ENCODE data around the gene TMEM168.

Gene TMEM168

DNA sequence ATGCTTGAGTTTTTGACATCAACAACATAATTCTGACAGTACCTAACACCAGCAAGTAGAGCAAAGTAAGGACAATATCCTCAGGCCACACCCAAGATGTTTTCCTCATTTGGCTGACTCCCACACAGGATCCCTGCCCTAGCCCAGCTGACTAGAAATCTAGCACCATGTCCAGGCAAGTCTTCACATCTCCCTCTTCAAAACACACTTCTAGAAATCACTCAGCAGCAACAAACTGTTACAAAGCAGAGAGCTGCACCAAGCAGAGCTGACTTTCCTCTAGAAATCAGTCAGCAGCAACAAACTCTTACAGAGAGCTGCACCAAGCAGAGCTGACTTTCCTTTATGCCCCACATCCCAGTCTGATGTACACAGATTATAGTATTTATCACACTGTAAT lies 7.7 kb downstream of the TMEM168 start:
- no peaks in the 10 kb centered on the region for H3K27me3 ChIP-seq (ENCODE audit: insufficient read depth, low read length)
- TF ChIP-seq EZH2 (IDR thresholded peaks at IDR 0.05; ENCODE audit: borderline replicate concordance, low read length): no peak
- TF ChIP-seq, protein P1, sequence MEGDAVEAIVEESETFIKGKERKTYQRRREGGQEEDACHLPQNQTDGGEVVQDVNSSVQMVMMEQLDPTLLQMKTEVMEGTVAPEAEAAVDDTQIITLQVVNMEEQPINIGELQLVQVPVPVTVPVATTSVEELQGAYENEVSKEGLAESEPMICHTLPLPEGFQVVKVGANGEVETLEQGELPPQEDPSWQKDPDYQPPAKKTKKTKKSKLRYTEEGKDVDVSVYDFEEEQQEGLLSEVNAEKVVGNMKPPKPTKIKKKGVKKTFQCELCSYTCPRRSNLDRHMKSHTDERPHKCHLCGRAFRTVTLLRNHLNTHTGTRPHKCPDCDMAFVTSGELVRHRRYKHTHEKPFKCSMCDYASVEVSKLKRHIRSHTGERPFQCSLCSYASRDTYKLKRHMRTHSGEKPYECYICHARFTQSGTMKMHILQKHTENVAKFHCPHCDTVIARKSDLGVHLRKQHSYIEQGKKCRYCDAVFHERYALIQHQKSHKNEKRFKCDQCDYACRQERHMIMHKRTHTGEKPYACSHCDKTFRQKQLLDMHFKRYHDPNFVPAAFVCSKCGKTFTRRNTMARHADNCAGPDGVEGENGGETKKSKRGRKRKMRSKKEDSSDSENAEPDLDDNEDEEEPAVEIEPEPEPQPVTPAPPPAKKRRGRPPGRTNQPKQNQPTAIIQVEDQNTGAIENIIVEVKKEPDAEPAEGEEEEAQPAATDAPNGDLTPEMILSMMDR (IDR thresholded peaks at IDR 0.05; ENCODE audit: low read length): no peak
- no peak overlapping the region for H3K27ac ChIP-seq (ENCODE audit: low read depth, low read length, poor library complexity, severe bottlenecking)
- no peak overlapping the region for H3K9ac ChIP-seq (ENCODE audit: low read length)
- peaks cover 2% of the 10 kb centered on the region; the same call in 1 of the 2 replicates for H3K9me3 ChIP-seq (ENCODE audit: low read length)
- no peak overlapping the region for H2AFZ ChIP-seq (ENCODE audit: low read length)
- no peaks in the 10 kb centered on the region for H3K4me1 ChIP-seq (ENCODE audit: insufficient read depth, low read length, severe bottlenecking)
- no peak overlapping the region for H3K4me2 ChIP-seq (ENCODE audit: low read length)
- peaks cover 67% of the 10 kb centered on the region for H3K36me3 ChIP-seq (ENCODE audit: insufficient read depth, low read length)
- H3F3A ChIP-seq (ENCODE audit: insufficient read depth, low read length): no peaks in the 10 kb centered on the region
- no peak overlapping the region for H3K4me3 ChIP-seq (ENCODE audit: low read depth, low read length, poor library complexity, severe bottlenecking)
- H4K20me1 ChIP-seq (ENCODE audit: insufficient read depth, low read length): no peaks in the 10 kb centered on the region
- no peaks in the 10 kb centered on the region for H3K9me2 ChIP-seq (ENCODE audit: low read depth, low read length)
- 0 out of 2 replicates have a peak, but pooled peaks cover 9% of the 10 kb centered on the region for H3K79me2 ChIP-seq (ENCODE audit: insufficient read depth, low read length)

DNA sequence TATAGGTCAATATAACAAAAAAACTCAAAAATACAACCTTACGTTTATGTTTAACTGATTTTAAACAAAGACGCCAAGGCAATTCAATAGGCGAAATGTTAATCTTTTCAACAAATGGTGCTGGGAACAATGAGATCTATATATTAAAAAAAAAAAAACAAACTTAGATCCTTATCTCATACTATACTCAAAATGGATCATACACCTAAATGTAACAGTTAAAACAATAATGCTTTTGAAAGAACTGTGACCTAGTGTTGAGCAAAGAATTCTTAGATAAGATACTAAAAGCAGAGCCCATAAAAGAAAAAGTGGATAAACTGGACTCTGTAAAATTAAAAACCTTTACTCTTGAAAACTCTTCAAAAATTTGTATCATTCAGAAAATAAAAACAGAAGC lies 8.6 kb downstream of the TMEM168 start:
- Histone ChIP-seq H3K79me2 (ENCODE audit: insufficient read depth, low read length) (0 out of 2 replicates have a peak, but pooled peaks cover 2% of the 10 kb centered on the region), H3K27me3 (ENCODE audit: insufficient read depth, low read length) (no peaks in the 10 kb centered on the region), H3K36me3 (ENCODE audit: insufficient read depth, low read length) (peaks cover 70% of the 10 kb centered on the region), H3K9me3 (ENCODE audit: low read length) (peaks cover 3% of the 10 kb centered on the region; the same call in 1 of the 2 replicates), H3F3A (ENCODE audit: insufficient read depth, low read length) (no peaks in the 10 kb centered on the region), H3K4me3 (ENCODE audit: low read depth, low read length, poor library complexity, severe bottlenecking) (no peak overlapping the region), H3K9ac (ENCODE audit: low read length) (no peak overlapping the region), H4K20me1 (ENCODE audit: insufficient read depth, low read length) (no peaks in the 10 kb centered on the region), H3K4me2 (ENCODE audit: low read length) (no peak overlapping the region), H3K4me1 (ENCODE audit: insufficient read depth, low read length, severe bottlenecking) (no peaks in the 10 kb centered on the region), H2AFZ (ENCODE audit: low read length) (no peak overlapping the region), H3K27ac (ENCODE audit: low read depth, low read length, poor library complexity, severe bottlenecking) (no peak overlapping the region), H3K9me2 (ENCODE audit: low read depth, low read length) (no peaks in the 10 kb centered on the region)
- TF ChIP-seq, protein P1 (IDR thresholded peaks at IDR 0.05; ENCODE audit: low read length): no peak
- no peak for TF ChIP-seq EZH2 (IDR thresholded peaks at IDR 0.05; ENCODE audit: borderline replicate concordance, low read length)

DNA sequence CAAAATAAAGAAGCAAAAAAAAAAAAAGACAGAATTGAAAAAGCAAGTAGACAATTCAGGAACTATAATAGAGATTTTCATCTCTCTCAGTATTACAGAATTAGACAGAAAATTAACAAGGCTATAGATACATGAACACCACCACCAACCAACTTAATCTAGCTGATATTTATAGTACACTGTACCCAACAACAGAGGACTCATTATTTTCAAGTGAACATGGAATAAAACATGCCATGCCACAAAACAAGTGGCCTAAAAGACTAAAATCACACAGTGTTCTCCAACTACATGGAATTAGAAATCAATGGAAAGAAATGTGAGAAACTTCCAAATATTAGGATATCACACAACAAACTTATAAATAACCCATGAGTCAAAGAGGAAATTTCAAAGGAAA lies 9.1 kb downstream of the TMEM168 start:
- H3K4me2 ChIP-seq (ENCODE audit: low read length): no peak overlapping the region
- H3K4me3 ChIP-seq (ENCODE audit: low read depth, low read length, poor library complexity, severe bottlenecking): no peak overlapping the region
- H3K36me3 ChIP-seq (ENCODE audit: insufficient read depth, low read length): peaks cover 70% of the 10 kb centered on the region
- no peaks in the 10 kb centered on the region for H3F3A ChIP-seq (ENCODE audit: insufficient read depth, low read length)
- H4K20me1 ChIP-seq (ENCODE audit: insufficient read depth, low read length): no peaks in the 10 kb centered on the region
- no peak overlapping the region for H3K9ac ChIP-seq (ENCODE audit: low read length)
- TF ChIP-seq EZH2 (IDR thresholded peaks at IDR 0.05; ENCODE audit: borderline replicate concordance, low read length): no peak
- TF ChIP-seq, protein P1 (IDR thresholded peaks at IDR 0.05; ENCODE audit: low read length): no peak
- H3K9me3 ChIP-seq (ENCODE audit: low read length): peaks cover 3% of the 10 kb centered on the region; the same call in 1 of the 2 replicates
- H3K4me1 ChIP-seq (ENCODE audit: insufficient read depth, low read length, severe bottlenecking): no peaks in the 10 kb centered on the region
- no peaks in the 10 kb centered on the region for H3K27me3 ChIP-seq (ENCODE audit: insufficient read depth, low read length)
- H3K27ac ChIP-seq (ENCODE audit: low read depth, low read length, poor library complexity, severe bottlenecking): no peak overlapping the region
- no peaks in the 10 kb centered on the region for H3K9me2 ChIP-seq (ENCODE audit: low read depth, low read length)
- no peaks in the 10 kb centered on the region for H3K79me2 ChIP-seq (ENCODE audit: insufficient read depth, low read length)
- H2AFZ ChIP-seq (ENCODE audit: low read length): no peak overlapping the region
